GM12874 (cell line): ENCODE results near the gene ACHE.

Experiments
- CTCF ChIP-seq: IDR thresholded peaks from 2 replicates; pipeline ENCODE4 v1.5.1; 2011; ENCODE audit warnings: low read depth, mild to moderate bottlenecking, control low read depth, low read length, moderate library complexity; ENCODE audit not compliant: insufficient read depth

ACHE gene

GRCh38 chr7:100914879-100915447 is 19.3 kb upstream of the ACHE start:
- TF ChIP-seq CTCF = no peak

DNA sequence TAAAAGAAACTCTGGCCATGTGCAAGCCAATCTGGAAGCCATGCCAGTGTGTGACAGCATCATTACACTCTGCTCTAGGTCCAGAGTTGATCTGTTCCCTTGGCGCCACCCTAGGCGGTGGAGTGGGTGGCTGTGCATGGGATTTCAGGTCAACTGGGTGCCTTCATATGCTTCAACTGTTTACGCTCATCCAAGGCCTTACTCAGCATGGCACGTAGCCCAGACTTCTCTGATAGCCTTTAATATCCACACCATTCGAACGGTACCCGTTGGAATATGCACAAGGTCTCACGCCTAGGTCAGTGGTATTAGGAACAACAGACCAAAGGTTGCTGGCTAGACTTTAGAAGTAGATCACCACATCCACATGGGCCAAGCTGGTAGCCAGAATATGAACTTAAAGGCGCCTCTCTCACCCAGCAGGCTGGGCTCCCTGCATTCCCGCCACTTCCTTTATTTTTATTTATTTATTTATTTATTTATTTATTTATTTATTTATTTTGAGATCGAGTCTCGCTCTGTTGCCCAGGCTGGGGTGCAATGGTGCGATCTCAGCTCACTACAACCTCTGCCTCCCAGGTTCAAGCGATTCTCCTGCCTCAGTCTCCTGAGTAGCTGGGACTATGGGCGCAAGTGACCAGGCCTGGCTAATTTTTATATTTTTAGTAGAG is 18.7 kb upstream of the ACHE start:
- TF ChIP-seq CTCF = no peak

DNA sequence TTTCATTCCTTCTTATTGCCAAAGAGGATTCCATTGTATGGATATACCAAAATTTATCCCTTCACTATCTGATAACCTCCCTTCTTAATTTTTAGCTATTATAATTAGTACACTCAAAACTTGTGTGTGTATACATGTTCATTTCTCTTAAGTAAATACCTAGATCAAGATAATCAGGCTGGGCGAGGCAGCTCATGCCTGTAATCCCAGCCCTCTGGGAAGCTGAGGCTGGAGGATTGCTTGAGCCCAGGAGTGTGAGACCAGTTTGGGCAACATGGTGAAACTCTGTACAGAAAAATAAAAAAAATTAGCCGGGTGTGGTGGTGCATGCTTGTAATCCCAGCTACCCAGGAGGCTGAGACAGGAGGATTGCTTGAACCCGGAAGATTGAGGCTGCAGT is 15.8 kb upstream of the ACHE start:
- TF ChIP-seq CTCF = no peak

DNA sequence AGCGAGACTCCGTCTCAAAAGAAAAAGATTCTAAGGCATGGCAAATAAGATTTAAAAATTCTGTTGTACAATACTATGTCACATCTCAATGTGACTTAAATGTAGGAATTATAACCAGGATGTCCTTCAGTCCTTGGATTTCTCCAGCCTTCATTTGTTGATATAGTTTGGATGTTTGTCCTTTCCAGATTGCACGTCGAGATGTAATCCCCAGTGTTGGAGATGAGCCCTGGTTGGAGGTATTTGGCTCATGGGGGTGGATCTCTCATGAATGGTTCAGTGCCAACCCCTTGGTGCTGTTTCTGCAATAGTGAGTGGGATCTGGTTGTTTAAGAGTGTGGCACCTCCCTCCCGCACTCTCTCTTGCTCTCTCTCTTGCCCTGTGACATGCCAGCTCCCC is 12.8 kb upstream of the ACHE start:
- TF ChIP-seq CTCF = no peak

GRCh38 chr7:100902638-100903037 is 7.0 kb upstream of the ACHE start:
- TF ChIP-seq CTCF = no peak

- no peak for TF ChIP-seq CTCF
Observed at GRCh38 chr7:100901921-100902332, 6.2 kb upstream of the ACHE start.

- no peak for TF ChIP-seq CTCF
Observed at GRCh38 chr7:100900978-100901377, 5.3 kb upstream of the ACHE start.

DNA sequence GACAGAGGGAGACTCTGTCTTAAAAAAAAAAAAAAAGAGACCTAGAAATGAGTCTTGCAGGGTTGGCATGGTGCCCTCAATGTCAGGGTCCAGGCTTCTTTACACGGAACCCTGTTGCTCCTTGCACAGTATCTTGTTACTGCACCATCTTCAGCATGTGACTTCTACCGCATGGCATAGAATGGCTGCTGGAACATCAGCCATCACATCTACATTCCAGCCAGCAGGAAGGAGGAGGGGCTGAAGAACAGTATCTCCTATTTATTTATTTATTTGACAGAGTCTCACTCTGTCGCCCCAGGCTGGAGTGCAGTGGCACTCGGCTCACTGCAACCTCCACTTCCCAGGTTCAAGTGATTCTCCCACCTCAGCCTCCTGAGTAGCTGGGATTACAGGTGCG is 3.7 kb upstream of the ACHE start:
- no peak for TF ChIP-seq CTCF
